Loucy (cell line): Measurements from ENCODE around the gene MRPS11.
"Not testable (repeated sequence)": the region's sequence is repeated elsewhere in the genome, so short reads cannot be mapped to it uniquely, and the experiment has no call there.

Experiments used
- H2AFZ ChIP-seq: fragments of 200-600 bp; sonication (generic); 2 replicates; pipeline ENCODE4 v1.6.0; 2016; ENCODE audit warnings: antibody characterized with exemption, mild to moderate bottlenecking, low read length, moderate library complexity
- H3F3A ChIP-seq: fragments of 200-600 bp; 2 replicates; pipeline ENCODE4 v1.6.0; 2016; ENCODE audit warnings: antibody characterized with exemption, low read depth, mild to moderate bottlenecking
- H3K27me3 ChIP-seq: fragments of 200-600 bp; sonication (generic); 2 replicates; pipeline ENCODE4 v1.6.1; 2014; ENCODE audit warnings: low read length, mild to moderate bottlenecking; ENCODE audit not compliant: insufficient read depth, poor library complexity, severe bottlenecking
- H3K36me3 ChIP-seq: fragments of 200-600 bp; sonication (generic); 2 replicates; pipeline ENCODE4 v1.6.1; 2016; ENCODE audit warnings: low read length; ENCODE audit not compliant: insufficient read depth
- H3K4me1 ChIP-seq: fragments of 200-600 bp; sonication (generic); 2 replicates; pipeline ENCODE4 v1.5.1; 2014; ENCODE audit warnings: low read length, mild to moderate bottlenecking; ENCODE audit not compliant: insufficient read depth, poor library complexity, severe bottlenecking
- H3K4me2 ChIP-seq: fragments of 200-600 bp; sonication (generic); 2 replicates; pipeline ENCODE4 v1.6.0; 2014; ENCODE audit warnings: antibody characterized with exemption, low read length, low read depth, mild to moderate bottlenecking; ENCODE audit not compliant: poor library complexity, severe bottlenecking
- H3K4me3 ChIP-seq: fragments of 200-600 bp; sonication (generic); 2 replicates; pipeline ENCODE4 v1.5.1; 2014; ENCODE audit warnings: low read length, mild to moderate bottlenecking, mixed read lengths; ENCODE audit not compliant: poor library complexity, severe bottlenecking
- H3K79me2 ChIP-seq: fragments of 200-600 bp; sonication (generic); 2 replicates; pipeline ENCODE4 v1.6.1; 2014; ENCODE audit warnings: low read length; ENCODE audit not compliant: insufficient read depth
- H3K9ac ChIP-seq: fragments of 200-600 bp; sonication (generic); 2 replicates; pipeline ENCODE4 v1.6.0; 2014; ENCODE audit warnings: mild to moderate bottlenecking, low read depth, low read length, moderate library complexity; ENCODE audit not compliant: poor library complexity, severe bottlenecking
- H3K9me2 ChIP-seq: fragments of 200-600 bp; sonication (generic); replicated peaks from 2 replicates; pipeline ENCODE4 v1.6.1; 2016; ENCODE audit warnings: low read depth, low read length, mixed read lengths
- H3K9me3 ChIP-seq: fragments of 200-600 bp; sonication (generic); 2 replicates; pipeline ENCODE4 v1.6.1; 2014; ENCODE audit warnings: mild to moderate bottlenecking, antibody characterized with exemption, low read length, low read depth; ENCODE audit not compliant: insufficient read depth
- H4K20me1 ChIP-seq: fragments of 200-600 bp; sonication (generic); 2 replicates; pipeline ENCODE4 v1.6.0; 2014; ENCODE audit warnings: antibody characterized with exemption, low read length, mild to moderate bottlenecking; ENCODE audit not compliant: insufficient read depth, poor library complexity, severe bottlenecking
- EZH2phosphoT487 ChIP-seq: fragments of 200-600 bp; IDR thresholded peaks from 2 replicates; pipeline ENCODE4 v1.6.1; 2018; ENCODE audit warnings: antibody characterized with exemption, mild to moderate bottlenecking, moderate library complexity, borderline replicate concordance
- TF ChIP-seq, protein P1 (sequence below): fragments of 200-600 bp; sonication (generic); conservative IDR thresholded peaks from 2 replicates; pipeline ENCODE4 v1.5.1; 2014; ENCODE audit warnings: mild to moderate bottlenecking, antibody characterized with exemption, low read length

Gene MRPS11

GRCh38 chr15:88518903-88519302 lies 51.4 kb downstream of the MRPS11 start:
- TF ChIP-seq, protein P1, sequence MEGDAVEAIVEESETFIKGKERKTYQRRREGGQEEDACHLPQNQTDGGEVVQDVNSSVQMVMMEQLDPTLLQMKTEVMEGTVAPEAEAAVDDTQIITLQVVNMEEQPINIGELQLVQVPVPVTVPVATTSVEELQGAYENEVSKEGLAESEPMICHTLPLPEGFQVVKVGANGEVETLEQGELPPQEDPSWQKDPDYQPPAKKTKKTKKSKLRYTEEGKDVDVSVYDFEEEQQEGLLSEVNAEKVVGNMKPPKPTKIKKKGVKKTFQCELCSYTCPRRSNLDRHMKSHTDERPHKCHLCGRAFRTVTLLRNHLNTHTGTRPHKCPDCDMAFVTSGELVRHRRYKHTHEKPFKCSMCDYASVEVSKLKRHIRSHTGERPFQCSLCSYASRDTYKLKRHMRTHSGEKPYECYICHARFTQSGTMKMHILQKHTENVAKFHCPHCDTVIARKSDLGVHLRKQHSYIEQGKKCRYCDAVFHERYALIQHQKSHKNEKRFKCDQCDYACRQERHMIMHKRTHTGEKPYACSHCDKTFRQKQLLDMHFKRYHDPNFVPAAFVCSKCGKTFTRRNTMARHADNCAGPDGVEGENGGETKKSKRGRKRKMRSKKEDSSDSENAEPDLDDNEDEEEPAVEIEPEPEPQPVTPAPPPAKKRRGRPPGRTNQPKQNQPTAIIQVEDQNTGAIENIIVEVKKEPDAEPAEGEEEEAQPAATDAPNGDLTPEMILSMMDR, result no peak
- TF ChIP-seq EZH2phosphoT487, result no peak
- no peaks in the 10 kb centered on the region for H3K36me3 ChIP-seq
- H3K9ac ChIP-seq, result no peak overlapping the region
- no peaks in the 10 kb centered on the region for H3K4me1 ChIP-seq
- H3K9me3 ChIP-seq, result no peaks in the 10 kb centered on the region
- no peaks in the 10 kb centered on the region for H3F3A ChIP-seq
- no peak overlapping the region for H3K4me2 ChIP-seq
- H4K20me1 ChIP-seq, result no peaks in the 10 kb centered on the region
- no peak overlapping the region for H2AFZ ChIP-seq
- H3K79me2 ChIP-seq, result no peaks in the 10 kb centered on the region
- no peaks in the 10 kb centered on the region for H3K27me3 ChIP-seq
- H3K4me3 ChIP-seq, result no peak overlapping the region
- H3K9me2 ChIP-seq, result no peaks in the 10 kb centered on the region; the same call in 1 of the 2 replicates

- H3K4me1 ChIP-seq, H4K20me1 ChIP-seq, H3K9ac ChIP-seq, H3K36me3 ChIP-seq, H3K9me2 ChIP-seq, H3K4me2 ChIP-seq, H3K79me2 ChIP-seq, H3K27me3 ChIP-seq, H3F3A ChIP-seq, H2AFZ ChIP-seq, H3K9me3 ChIP-seq, H3K4me3 ChIP-seq: not testable (repeated sequence)
Measured at GRCh38 chr15:88524094-88524493, 56.6 kb downstream of the MRPS11 start.

DNA sequence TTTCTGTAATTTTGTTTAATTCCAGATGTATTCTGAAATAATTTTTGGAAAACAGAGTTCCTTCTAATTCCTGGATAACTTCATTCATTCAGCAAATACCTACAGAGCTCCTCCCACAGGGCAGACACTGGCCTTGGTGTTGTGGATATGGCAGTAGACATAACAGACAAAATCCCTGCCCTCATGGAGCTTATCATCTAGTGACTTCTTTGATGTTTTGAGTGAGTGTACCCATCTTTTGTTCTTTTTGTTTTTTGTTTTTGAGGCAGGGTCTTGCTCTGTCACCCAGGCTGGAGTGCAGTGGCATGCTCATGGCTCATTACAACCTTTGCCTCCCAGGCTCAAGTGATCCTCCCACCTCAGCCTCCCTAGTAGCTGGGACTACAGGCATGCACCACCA lies 57.9 kb downstream of the MRPS11 start:
- TF ChIP-seq EZH2phosphoT487, result no peak
- TF ChIP-seq, protein P1, result no peak
- Histone ChIP-seq H3K4me1 (no peaks in the 10 kb centered on the region), H3K36me3 (no peaks in the 10 kb centered on the region), H3K4me3 (no peak overlapping the region), H3K79me2 (no peaks in the 10 kb centered on the region), H3K9ac (no peak overlapping the region), H3K9me3 (no peaks in the 10 kb centered on the region), H3K4me2 (no peak overlapping the region), H2AFZ (no peak overlapping the region), H3K27me3 (no peaks in the 10 kb centered on the region), H3K9me2 (no peaks in the 10 kb centered on the region; the same call in 1 of the 2 replicates), H3F3A (no peaks in the 10 kb centered on the region), H4K20me1 (no peaks in the 10 kb centered on the region)

GRCh38 chr15:88526247-88526879 lies 58.9 kb downstream of the MRPS11 start:
- no peak for TF ChIP-seq EZH2phosphoT487
- TF ChIP-seq, protein P1, result no peak
- Histone ChIP-seq H3K4me3 (no peak overlapping the region), H3K36me3 (no peaks in the 10 kb centered on the region), H3K9ac (no peak overlapping the region), H3K9me3 (no peaks in the 10 kb centered on the region), H3K4me1 (no peaks in the 10 kb centered on the region), H4K20me1 (no peaks in the 10 kb centered on the region), H2AFZ (no peak overlapping the region), H3K27me3 (no peaks in the 10 kb centered on the region), H3K79me2 (no peaks in the 10 kb centered on the region), H3K4me2 (no peak overlapping the region), H3K9me2 (no peaks in the 10 kb centered on the region), H3F3A (no peaks in the 10 kb centered on the region)
